AG10803 (cell line): ENCODE data around the gene LIMS2.

Source experiments
- DNase-seq: peaks from one replicate; pipeline ENCODE4 v3.0.0; 2010; ENCODE audit warnings: low read depth
- H3K4me3 ChIP-seq: 2 replicates; pipeline ENCODE4 v1.5.1; 2011; ENCODE audit warnings: mild to moderate bottlenecking, low read length, control low read depth
- TF ChIP-seq, protein P1 (sequence below): conservative IDR thresholded peaks from 2 replicates; pipeline ENCODE4 v1.5.1; 2011; ENCODE audit warnings: mild to moderate bottlenecking, low read length, control low read depth, inconsistent platforms

The LIMS2 gene

DNA sequence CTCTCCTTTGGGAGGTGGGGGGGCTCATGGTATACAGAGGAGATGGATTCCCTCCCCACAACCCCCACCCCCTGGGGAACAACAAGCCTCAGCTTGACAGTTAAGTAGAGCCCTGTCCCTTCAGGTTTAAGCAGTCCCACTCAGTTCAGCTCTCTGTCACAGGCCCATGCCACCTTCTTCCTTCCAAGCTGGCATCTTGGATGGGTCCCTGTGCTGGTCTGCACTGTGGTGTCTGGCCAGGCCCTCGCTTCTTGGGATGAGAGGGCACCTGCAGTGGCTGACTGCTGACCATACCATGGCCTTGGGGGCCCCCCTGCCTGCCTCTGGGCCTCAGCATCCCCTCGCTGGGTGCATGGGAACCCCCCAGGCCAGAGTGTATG is 49.8 kb downstream of the LIMS2 start:
- DNase-seq, result no peak
- no peak overlapping the region for H3K4me3 ChIP-seq
- TF ChIP-seq, protein P1, sequence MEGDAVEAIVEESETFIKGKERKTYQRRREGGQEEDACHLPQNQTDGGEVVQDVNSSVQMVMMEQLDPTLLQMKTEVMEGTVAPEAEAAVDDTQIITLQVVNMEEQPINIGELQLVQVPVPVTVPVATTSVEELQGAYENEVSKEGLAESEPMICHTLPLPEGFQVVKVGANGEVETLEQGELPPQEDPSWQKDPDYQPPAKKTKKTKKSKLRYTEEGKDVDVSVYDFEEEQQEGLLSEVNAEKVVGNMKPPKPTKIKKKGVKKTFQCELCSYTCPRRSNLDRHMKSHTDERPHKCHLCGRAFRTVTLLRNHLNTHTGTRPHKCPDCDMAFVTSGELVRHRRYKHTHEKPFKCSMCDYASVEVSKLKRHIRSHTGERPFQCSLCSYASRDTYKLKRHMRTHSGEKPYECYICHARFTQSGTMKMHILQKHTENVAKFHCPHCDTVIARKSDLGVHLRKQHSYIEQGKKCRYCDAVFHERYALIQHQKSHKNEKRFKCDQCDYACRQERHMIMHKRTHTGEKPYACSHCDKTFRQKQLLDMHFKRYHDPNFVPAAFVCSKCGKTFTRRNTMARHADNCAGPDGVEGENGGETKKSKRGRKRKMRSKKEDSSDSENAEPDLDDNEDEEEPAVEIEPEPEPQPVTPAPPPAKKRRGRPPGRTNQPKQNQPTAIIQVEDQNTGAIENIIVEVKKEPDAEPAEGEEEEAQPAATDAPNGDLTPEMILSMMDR, result no peak

DNA sequence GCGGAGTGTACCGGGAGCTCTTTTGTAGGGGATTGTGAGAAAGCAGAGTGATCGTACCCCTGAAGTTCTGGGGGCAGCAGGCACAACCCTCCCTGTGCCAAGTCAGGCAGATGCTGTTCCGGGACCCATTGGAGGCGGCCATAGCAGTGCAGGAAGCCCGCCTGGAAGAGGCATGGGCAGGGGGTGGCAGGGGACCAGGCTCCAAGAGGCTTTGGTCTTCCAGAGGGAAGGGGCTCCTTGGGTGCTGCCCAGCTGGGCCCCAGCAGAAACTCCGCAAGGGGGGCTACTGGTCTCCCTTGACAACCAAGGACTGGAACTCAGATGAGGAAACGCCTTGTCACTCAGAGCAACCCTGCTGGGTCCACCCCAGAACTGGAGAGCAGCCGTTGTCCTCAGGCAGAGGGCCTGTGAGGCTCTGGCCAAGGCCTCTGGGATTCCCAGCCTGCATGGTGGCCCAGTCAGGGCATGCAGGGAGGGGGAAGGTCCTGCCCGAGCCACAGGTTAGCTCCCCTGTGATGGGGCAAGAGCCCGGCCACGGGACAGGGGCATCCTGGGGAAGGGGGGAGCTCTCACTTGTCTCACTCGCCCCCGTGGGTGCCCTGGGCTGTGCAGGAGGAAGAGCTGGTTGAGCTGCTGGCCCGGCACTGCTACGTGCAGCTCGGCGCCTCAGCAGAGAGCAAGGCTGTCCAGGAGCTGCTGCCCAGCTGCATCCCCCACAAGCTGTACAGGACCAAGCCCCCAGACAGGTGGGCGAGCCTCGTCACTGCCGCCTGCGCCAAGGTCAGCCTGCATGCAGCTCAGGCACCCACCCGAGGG is 50.4 kb downstream of the LIMS2 start:
- no peak for DNase-seq
- TF ChIP-seq, protein P1, result no peak
- no peak overlapping the region for H3K4me3 ChIP-seq

DNA sequence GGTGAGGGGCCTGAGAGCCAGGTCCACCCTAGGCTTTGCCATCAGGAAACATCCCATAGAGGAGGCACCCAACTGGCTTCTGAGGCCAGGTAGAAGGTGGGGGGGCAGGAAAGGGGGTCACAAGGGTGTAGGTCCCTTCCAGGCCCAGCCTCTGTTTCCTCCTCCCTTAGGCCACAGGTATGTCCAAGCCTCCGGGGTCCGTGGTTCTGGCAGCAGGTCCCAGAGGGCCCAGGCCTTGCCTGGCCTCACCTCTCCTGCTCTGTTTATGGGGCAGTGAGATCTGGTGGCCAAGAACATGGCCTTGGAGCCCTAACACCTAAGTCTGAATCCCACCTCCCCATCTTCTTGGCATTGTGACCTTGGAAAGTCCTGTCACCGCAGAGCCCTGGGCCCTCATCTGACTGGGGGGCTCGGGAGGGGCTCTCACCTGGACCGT is 51.0 kb downstream of the LIMS2 start:
- H3K4me3 ChIP-seq, result no peak overlapping the region
- DNase-seq, result no peak
- TF ChIP-seq, protein P1, result no peak

DNA sequence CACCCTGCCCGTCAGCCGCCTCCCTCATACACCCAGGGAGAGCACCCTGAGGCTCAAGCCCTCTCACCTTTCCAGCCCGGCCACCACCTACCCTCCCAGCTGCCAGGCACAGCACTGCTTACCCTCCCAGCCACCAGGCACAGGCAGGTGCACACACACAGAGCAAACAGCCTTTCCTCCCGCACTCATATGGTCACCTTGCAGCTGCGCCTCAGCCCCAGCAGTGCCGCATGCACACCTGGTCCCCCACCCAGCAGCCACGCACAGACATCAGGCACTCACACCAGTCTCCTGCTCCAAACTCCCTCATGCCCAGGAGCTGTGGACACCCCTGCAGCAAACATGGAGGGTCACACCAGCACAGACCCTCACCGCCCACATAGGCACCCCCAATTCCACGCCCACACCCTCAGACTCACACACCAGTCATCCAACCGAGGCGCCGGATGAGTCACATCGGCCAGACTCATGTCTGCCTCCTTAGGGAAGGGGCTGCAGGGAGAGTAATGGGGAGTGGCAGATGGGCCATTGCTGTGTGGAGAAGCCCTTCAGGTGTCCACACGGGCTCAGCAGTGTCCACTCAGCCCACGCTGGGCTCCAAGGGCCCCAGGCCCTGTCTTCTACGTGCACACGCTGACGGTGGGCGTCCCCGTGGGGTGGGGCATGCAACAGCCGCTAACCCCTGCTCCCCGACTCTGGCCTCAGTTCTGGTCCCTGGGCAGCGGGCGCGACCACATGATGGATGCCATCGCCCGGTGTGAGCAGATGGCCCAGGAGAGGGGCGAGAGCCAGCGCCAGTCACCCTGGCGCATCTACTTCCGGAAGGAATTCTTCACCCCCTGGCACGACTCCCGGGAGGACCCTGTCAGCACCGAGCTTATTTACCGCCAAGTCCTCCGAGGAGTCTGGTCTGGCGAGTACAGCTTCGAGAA is 51.7 kb downstream of the LIMS2 start:
- TF ChIP-seq, protein P1, result no peak
- H3K4me3 ChIP-seq, result no peak overlapping the region
- DNase-seq, result no peak

GRCh38 chr2:127622561-127623387 is 52.6 kb downstream of the LIMS2 start:
- H3K4me3 ChIP-seq, result no peak overlapping the region
- no peak for DNase-seq
- TF ChIP-seq, protein P1, result no peak

DNA sequence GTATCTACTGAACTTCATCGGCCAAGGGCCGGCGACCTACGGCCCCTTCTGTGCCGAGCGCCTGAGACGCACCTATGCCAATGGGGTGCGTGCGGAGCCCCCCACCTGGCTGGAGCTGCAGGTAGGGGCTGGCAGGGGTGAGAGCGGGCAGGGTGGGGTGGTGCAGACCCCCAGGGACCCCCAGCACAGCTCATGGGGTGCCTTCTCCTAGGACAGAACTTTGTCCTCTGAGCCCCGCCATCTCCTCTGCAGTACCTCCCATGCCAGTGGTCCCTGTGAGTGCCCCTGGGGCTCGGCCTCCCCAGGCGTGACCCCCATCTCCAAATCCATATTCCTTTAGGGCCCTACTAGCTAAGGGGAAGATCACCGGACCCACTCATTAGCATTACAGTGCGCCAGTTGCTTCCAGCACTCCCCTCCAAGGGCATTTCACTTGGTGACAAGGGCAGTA is 53.3 kb downstream of the LIMS2 start:
- H3K4me3 ChIP-seq, result no peak overlapping the region
- TF ChIP-seq, protein P1, result no peak
- DNase-seq, result no peak
